HCT116 (cell line): Measurements from ENCODE around the gene CXCR2. TPM values are rescaled to one million over a fixed set of nuclear protein-coding genes. Genes with fewer than 3 reads are reported as not detected.

Source experiments
- POLR2AphosphoS5 ChIP-seq: IDR thresholded peaks from 2 replicates; pipeline ENCODE4 v1.6.1; 2011; ENCODE audit warnings: mild to moderate bottlenecking, low read depth, low read length, moderate library complexity
- total RNA-seq: library from RNA; stranded (reverse); gene quantifications from one replicate; pipeline ENCODE4 v1.2.1, GENCODE V29; 2021; ENCODE audit not compliant: unreplicated experiment

CXCR2 gene
- total RNA-seq, 1 experiment from 2014 or later, result 0.15 TPM

GRCh38 chr2:218186355-218186766 is 60.5 kb downstream of the CXCR2 start (continued):
- TF ChIP-seq POLR2AphosphoS5, result no peak

Other genes starting within 250 kb of the CXCR2 start
- 6.2 TPM for gene TNS1, start 123.0 kb upstream of the CXCR2 start, total RNA-seq
- gene RUFY4, start 56.8 kb upstream of the CXCR2 start, total RNA-seq, result 0.27 TPM
- not detected for gene CXCR1, start 40.9 kb downstream of the CXCR2 start, total RNA-seq
- gene ARPC2, start 91.2 kb downstream of the CXCR2 start, total RNA-seq, result 187 TPM
- gene GPBAR1, start 135.0 kb downstream of the CXCR2 start, total RNA-seq, result 0.27 TPM
- gene AAMP, start 144.1 kb downstream of the CXCR2 start, total RNA-seq, result 111 TPM
- 58.1 TPM for gene PNKD, start 144.5 kb downstream of the CXCR2 start, total RNA-seq
- 91.0 TPM for gene TMBIM1, start 166.5 kb downstream of the CXCR2 start, total RNA-seq
- 0.57 TPM for gene CATIP, start 230.8 kb downstream of the CXCR2 start, total RNA-seq